WI38 (cell line): ENCODE results near the gene SOBP.

Experiments used
- H3K4me3 ChIP-seq: 2 replicates; pipeline ENCODE4 v1.5.1; 2011; ENCODE audit warnings: low read depth, mild to moderate bottlenecking, control low read depth, low read length
- CTCF ChIP-seq: IDR thresholded peaks from 2 replicates; pipeline ENCODE4 v1.5.1; 2012; ENCODE audit warnings: low read depth, mild to moderate bottlenecking, control low read depth, low read length

SOBP gene

GRCh38 chr6:107682721-107683120, 192.8 kb downstream of the SOBP start:
- no peak overlapping the region for H3K4me3 ChIP-seq
- TF ChIP-seq CTCF, result no peak

GRCh38 chr6:107683183-107683582, 193.3 kb downstream of the SOBP start:
- no peak overlapping the region for H3K4me3 ChIP-seq
- no peak for TF ChIP-seq CTCF

GRCh38 chr6:107684996-107685395, 195.1 kb downstream of the SOBP start:
- no peak for TF ChIP-seq CTCF
- H3K4me3 ChIP-seq, result no peak overlapping the region

- no peak for TF ChIP-seq CTCF
- no peak overlapping the region for H3K4me3 ChIP-seq
Measured at GRCh38 chr6:107689190-107689589, 199.3 kb downstream of the SOBP start.

- H3K4me3 ChIP-seq, result no peak overlapping the region
- TF ChIP-seq CTCF, result no peak
Measured at GRCh38 chr6:107689951-107690642, 200.2 kb downstream of the SOBP start.

GRCh38 chr6:107690643-107691061, 200.7 kb downstream of the SOBP start:
- no peak for TF ChIP-seq CTCF

GRCh38 chr6:107691062-107691751, 201.3 kb downstream of the SOBP start:
- no peak for TF ChIP-seq CTCF
- no peak overlapping the region for H3K4me3 ChIP-seq

More at GRCh38 chr6:107690643-107691061, 200.7 kb downstream of the SOBP start:
- H3K4me3 ChIP-seq, result no peak overlapping the region
